GM19193 (cell line): ENCODE data around the gene UNC93A.

ENCODE experiments used
- POLR2A ChIP-seq: IDR thresholded peaks from 4 replicates; pipeline ENCODE4 v1.6.1; 2011; ENCODE audit not compliant: insufficient read depth, insufficient read length; ENCODE audit errors: extremely low read depth

Gene UNC93A

DNA sequence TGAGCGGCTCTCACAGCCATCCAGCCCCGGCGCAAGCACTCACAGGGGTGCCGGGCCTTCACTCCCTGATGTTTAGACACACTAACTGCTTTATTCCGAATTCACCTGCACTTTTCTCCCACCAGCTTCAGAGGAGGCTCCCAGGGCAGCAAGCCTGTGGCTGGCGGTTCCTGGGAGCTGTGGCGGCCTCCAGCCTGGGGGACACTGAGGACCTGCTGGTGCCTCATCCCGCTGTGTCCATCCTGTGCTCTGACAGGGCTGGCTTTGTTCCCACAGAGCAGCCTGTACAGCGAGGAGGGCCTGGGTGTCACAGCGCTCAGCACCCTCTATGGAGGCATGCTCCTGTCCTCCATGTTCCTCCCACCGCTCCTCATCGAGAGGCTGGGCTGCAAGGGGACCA is 3.1 kb downstream of the UNC93A start:
- no peak for TF ChIP-seq POLR2A

DNA sequence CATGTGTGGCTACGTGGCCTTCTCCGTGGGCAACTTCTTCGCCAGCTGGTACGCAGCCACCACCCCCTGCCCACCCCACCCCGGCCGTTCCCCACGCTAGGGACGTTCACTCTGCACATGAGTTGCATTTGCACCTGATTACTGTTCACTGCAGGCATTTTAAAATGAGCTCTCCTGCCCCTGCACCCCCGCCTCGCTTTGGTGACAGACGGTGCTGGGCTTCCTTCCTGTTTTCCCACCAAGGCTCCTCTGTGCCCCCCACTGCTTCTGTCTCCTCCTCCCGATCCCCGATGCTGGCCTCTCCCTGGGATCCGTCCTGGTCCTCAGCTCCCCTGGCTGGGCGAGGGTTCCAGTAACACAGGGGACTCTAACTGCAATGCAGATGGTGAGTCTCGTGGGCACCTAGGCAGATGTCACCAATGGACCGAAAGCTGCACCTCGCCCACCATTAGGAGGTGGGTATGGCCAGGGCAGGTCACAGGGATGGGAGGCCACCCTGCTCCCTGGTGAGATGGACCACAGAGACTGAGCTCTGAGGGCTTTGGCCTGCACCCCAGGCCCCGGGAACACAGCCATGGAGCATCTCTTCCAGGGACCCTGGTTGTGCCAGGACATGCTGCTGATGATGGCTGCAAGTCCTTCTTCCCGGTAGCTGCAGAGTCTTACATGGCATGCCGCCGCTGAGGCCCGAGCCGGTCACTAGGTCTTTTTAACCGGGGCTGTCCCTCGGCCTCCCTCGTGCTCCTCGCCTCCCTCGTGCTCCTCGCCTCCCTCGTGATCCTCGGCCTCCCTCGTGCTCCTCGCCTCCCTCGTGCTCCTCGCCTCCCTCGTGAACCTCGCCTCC is 3.8 kb downstream of the UNC93A start:
- no peak for TF ChIP-seq POLR2A

DNA sequence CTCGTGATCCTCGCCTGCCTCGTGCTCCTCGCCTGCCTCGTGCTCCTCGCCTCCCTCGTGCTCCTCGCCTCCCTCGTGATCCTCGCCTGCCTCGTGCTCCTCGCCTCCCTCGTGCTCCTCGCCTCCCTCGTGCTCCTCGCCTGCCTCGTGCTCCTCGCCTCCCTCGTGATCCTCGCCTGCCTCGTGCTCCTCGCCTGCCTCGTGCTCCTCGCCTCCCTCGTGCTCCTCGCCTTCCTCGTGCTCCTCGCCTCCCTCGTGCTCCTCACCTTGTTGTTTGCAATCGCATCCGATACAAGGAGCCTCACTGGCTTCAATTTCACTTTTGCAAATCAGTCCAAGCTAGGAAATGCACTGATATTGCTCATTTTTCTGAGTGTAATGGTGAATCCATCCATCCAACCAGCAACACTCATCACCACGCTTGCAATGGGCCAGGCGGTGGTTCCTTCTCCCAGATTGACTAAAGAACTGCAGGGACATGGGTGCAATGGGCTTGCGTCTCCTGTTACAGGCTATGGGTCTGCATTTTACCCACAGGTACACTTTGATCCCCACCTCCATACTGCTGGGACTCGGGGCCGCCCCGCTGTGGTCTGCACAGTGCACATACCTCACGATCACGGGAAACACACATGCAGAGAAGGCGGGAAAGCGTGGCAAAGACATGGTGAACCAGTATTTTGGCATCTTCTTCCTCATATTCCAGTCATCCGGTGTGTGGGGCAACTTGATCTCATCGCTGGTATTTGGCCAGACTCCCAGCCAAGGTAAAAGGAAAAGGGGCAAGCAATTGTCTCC is 4.6 kb downstream of the UNC93A start:
- TF ChIP-seq POLR2A, result no peak

DNA sequence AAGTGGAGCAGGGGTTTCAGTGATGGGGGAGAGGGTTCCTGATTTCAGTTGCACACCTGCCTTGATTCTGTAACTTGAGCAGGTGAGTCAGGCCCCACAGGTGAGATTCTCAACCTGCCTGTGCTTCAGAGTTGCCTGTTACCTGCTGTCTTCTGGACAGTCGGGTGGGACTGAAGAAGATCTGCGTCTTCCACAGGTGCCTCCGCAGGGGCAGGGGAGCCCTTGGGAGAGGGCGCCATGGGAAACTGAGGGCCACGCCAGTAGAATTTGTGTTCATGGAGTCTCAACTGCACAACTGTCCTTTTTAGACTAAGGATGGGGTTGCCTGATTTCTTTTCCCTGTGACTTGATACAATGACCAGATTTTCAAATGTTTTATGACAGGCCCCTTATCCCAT is 5.2 kb downstream of the UNC93A start:
- no peak for TF ChIP-seq POLR2A

DNA sequence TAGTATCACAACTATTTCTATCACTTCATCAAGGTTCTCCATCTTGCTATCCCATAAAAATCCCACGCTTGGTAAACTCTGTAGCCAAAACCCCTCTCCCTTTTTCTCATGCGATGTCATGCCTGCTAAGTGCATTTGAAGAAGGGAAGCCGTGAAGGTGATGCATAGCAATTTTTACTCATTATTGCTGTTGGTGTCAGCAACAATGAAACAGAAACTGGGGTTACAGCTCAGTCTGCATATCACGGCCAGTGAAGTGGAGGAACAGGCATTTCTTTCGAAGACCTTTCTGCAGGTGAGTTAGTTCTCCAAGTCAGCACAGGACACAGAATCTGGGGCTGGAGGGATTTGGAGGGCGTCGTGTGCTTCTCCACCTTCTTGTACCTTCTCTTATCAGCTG is 5.8 kb downstream of the UNC93A start:
- TF ChIP-seq POLR2A, result no peak

DNA sequence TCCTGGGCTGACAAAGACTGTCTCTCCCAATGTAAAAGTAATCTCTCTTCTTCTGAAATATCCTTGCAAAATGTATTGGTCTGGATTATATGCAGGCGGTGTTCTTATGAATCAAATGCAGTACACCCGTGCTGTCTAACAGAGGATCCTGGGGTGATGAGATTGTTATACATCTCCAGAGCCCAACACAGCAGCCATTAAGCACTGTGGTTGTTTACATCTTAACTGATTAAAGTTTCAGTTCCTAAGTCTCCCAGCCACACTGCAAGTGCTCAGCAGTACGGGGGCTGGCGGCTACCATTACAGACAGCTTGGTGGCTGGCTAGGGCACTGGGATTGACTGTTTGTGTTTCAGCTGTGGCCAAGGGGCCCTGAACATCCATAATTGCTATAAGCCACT is 7.0 kb downstream of the UNC93A start:
- TF ChIP-seq POLR2A, result no peak

DNA sequence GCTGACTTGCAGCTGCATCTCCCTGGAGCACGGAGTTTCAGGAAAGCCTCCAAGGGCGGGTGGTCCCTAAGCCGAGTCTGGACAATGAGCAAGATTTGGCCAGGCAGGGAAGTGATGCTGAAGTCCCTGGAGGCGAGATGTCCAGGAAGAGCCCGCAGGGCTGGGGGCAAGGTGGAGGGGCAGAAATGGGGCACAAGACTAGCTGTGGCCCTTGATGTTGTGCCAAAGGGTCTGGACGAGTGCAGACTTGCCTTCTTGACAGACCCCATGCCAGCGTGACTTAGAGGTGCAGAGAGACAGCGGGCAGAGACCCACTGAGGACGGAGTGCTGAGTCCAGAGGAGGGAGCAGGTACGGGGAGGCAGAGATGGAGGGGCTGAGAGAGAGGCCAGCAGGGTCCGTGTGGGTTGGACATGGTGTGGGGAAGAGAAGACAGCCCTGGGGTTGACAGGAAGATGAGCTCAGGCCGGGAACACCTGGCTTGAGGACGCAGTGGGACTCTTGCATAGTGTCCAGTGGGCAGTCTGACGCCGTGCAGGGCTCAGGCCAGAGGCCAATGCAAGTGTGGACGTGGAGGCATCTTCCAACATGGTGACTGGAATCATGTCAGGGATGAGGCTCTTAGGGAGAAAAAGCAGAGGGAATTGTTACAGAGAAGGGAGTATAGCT is 8.7 kb downstream of the UNC93A start:
- no peak for TF ChIP-seq POLR2A

DNA sequence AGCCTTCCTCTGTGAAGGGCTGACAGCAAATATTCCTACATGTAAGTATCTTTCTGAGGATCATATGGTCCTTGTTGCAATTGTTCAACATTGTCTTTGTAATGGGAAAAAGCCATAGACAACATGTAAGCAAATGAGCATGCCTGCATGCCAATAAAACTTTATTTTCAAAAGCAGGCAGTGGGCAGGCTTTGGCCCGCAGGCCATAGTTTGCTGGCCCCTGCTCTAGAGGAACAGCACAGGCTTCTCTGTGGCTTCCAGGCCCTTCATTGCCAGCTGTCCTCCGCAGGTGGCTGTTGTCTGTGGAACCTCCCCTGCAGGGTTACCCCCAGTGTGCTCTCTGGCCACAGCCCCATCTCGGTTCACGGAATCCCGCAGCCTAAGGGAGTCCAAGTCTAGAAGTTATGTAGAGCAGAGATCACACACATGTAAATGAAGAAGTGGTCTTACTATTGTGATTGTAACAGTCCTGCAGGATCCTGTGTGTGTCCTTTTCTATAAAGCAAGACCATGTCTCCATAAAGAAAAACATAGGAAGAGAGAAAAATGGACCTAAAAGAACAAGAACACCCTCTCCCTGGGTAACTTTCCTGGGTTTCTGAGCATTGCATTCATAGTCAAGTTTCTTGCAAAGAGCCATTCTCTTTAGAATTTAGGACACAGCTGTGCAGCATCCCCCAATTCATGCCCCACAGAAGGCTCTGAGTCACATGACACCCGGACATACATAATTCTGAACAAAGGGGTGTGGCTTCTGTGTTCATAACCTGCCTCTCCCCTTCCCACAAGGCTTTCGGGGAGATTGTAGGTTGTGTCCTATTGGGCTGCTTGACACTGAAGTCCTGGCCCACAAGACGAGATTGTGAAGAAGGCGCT is 10.0 kb downstream of the UNC93A start:
- no peak for TF ChIP-seq POLR2A

DNA sequence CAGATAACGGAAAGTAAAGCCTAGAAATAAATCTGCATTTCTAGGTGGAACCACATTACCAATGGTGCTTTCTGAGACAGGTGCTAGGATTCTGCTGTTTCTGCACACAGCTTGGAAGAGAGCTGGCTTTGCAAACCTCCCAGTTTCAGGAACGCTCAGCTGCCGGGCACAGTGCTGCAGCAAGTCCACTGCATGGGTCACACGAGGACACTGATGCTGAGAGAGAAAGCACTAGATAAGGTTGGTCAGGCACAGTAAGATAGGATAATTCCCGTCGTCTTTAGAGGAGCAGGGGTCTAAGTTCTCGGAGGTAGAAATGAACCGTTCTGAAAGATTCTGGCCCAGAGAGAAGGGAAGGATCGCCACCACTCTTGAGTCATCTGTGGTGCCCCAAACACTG is 11.0 kb downstream of the UNC93A start:
- TF ChIP-seq POLR2A, result no peak

DNA sequence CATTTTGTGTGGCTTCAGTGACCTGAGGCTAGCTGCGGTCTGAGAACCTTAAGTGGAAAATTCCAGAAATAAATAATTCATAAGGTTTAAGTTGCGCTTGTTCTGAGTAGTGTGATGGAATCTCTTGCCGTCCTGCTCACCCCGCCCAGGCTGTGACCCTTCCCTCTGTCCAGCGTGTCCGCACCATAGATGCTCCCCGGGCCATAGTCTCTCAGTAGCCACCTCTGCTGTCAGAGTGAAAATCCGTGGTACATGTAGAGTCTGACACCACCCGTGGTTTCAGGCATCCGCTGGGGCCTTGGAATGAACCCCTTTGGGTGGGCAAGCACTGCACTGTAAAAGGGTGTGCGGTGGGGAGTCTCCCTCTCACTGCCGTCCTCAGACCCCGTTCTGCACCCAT is 11.7 kb downstream of the UNC93A start:
- no peak for TF ChIP-seq POLR2A

DNA sequence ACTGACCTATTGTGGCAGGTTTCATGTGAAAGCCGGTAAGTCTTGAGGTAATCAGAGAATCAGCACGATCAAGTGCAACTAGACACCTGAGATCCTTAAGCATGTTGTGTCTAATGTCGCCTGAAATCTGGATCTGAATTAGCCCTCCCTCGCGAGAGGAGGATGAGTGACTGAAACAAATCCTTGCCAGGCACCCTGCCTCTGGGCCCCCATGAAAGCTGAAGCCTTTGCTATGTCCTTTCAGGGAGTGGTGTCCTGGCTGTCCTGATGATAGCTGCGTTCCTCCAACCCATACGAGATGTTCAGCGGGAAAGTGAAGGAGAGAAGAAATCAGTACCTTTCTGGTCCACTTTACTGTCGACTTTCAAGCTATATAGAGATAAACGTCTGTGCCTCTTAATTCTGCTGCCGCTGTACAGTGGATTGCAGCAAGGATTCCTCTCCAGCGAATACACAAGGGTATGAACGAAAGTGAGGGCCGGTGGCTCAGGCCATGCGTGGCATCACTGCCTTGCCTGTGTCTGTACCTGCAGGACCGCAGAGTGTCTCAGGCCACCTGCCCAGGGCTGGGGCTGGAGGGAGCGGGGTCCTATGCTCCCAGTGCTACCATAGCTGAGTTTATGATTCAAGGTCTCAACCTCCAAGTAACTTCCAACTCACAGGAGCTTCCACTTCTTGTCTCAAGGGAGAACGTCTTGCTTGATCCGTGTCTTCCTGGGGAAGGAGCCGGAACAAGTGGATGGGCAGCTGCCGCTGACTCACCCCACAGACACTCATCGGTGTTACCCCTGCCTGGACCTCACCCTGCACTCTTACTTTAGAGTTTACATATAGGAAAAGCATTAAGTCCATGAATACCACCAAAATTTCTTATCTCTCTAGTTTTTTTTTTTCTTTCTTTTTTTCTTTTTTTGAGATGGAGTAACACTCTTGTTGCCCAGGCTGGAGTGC is 12.8 kb downstream of the UNC93A start:
- no peak for TF ChIP-seq POLR2A

DNA sequence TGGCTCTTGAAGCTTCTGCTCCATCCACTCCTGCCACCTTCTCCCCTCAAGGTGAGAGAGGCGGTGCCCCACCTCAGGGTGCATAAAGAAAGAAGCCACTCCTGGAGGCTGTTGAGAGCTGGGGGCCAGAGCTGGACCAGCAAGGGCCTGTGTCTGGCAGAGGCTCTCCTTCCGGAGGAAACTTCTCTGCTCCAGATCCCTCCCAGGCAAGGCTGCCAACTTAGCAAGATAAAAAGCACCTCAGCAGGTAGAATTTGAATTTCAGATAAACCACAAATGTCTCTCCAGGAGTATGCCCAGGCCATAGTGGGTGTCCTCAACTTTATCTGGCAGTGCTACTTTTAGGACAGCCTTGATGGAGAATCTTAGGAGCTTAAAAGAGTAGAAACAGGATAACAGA is 13.8 kb downstream of the UNC93A start:
- no peak for TF ChIP-seq POLR2A

DNA sequence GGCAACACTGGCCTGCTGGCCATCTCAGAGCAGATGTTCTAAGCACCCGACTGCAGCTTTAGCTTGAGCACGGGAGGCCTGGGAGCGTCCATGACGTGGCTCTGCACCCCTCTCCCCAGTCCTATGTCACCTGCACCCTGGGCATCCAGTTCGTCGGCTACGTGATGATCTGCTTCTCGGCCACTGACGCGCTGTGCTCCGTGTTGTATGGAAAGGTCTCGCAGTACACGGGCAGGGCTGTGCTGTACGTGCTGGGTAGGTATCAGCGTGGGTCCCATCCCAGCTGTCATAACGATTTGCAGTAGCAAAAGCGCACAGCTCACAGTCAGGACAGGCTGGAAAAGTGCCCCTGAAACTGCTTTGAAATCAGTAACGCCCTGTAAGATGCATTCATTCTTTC is 14.7 kb downstream of the UNC93A start:
- no peak for TF ChIP-seq POLR2A
